Ishikawa (cell line): ENCODE measurements around the gene P3H2.

Experiments
- EP300 ChIP-seq: IDR thresholded peaks from 2 replicates; pipeline ENCODE4 v1.6.1; 2012; ENCODE audit warnings: borderline replicate concordance
- REST ChIP-seq: IDR thresholded peaks from 2 replicates; pipeline ENCODE4 v1.6.1; 2012; ENCODE audit warnings: low read depth, mild to moderate bottlenecking
- TF ChIP-seq, protein P1 (sequence below): IDR thresholded peaks from 2 replicates; pipeline ENCODE4 v1.6.1; 2012

GRCh38 chr3:189911001-189911400, 209.7 kb downstream of the P3H2 start:
- TF ChIP-seq REST = no peak
- TF ChIP-seq, protein P1, sequence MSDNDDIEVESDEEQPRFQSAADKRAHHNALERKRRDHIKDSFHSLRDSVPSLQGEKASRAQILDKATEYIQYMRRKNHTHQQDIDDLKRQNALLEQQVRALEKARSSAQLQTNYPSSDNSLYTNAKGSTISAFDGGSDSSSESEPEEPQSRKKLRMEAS = no peak
- no peak for TF ChIP-seq EP300
